HL-60/S4 treated with retinoic acid at 250 ng/mL for 4 days and 3 days (cell line): ENCODE data around the gene ARL6IP5.

Experiments
- in situ Hi-C: fragments of 300-500 bp; cut with MboI; formaldehyde crosslinking; loops from 2 replicates; pipeline ENCODE4 v1.7.0; 2022; ENCODE audit warnings: low sequenced_read_pairs

The ARL6IP5 gene

GRCh38 chr3:69116162-69116561 lies 31.4 kb downstream of the ARL6IP5 start:
- in situ Hi-C loops, result no loop called here

- in situ Hi-C loops, result no loop called here
Observed at GRCh38 chr3:69116897-69117296, 32.2 kb downstream of the ARL6IP5 start.

- in situ Hi-C loops, result no loop called here
Observed at GRCh38 chr3:69118555-69118954, 33.8 kb downstream of the ARL6IP5 start.

- in situ Hi-C loops, result no loop called here
Observed at GRCh38 chr3:69119138-69119537, 34.4 kb downstream of the ARL6IP5 start.

GRCh38 chr3:69119681-69120080 lies 34.9 kb downstream of the ARL6IP5 start:
- in situ Hi-C loops, result no loop called here

- in situ Hi-C loops, result no loop called here
Observed at GRCh38 chr3:69120879-69121464, 36.2 kb downstream of the ARL6IP5 start.

- in situ Hi-C loops, result no loop called here
Observed at GRCh38 chr3:69121513-69121912, 36.8 kb downstream of the ARL6IP5 start.

GRCh38 chr3:69121950-69122349 lies 37.2 kb downstream of the ARL6IP5 start:
- in situ Hi-C loops, result no loop called here

- in situ Hi-C loops, result no loop called here
Observed at GRCh38 chr3:69122403-69122802, 37.7 kb downstream of the ARL6IP5 start, which contains the start of gene LMOD3. Gene LMOD3, minus strand, starts transcription at chr3:69122595. Its CDS starts 209 bp downstream, at chr3:69122386.

GRCh38 chr3:69126216-69126615 lies 41.5 kb downstream of the ARL6IP5 start:
- in situ Hi-C loops, result no loop called here

GRCh38 chr3:69126999-69127398 lies 42.3 kb downstream of the ARL6IP5 start:
- in situ Hi-C loops, result no loop called here

GRCh38 chr3:69128509-69128908 lies 43.8 kb downstream of the ARL6IP5 start:
- in situ Hi-C loops, result no loop called here

- in situ Hi-C loops, result no loop called here
Observed at GRCh38 chr3:69129531-69129930, 44.8 kb downstream of the ARL6IP5 start.

- in situ Hi-C loops, result no loop called here
Observed at GRCh38 chr3:69130689-69131088, 46.0 kb downstream of the ARL6IP5 start.

- in situ Hi-C loops, result no loop called here
Observed at GRCh38 chr3:69137005-69137404, 52.3 kb downstream of the ARL6IP5 start.

GRCh38 chr3:69137412-69137811 lies 52.7 kb downstream of the ARL6IP5 start:
- in situ Hi-C loops, result no loop called here

GRCh38 chr3:69141313-69141712 lies 56.6 kb downstream of the ARL6IP5 start:
- in situ Hi-C loops, result no loop called here

GRCh38 chr3:69142090-69142489 lies 57.4 kb downstream of the ARL6IP5 start:
- in situ Hi-C loops, result no loop called here

- in situ Hi-C loops, result no loop called here
Observed at GRCh38 chr3:69142797-69143454, 58.2 kb downstream of the ARL6IP5 start.

GRCh38 chr3:69143612-69144011 lies 58.9 kb downstream of the ARL6IP5 start:
- in situ Hi-C loops, result no loop called here

- in situ Hi-C loops, result no loop called here
Observed at GRCh38 chr3:69144631-69145245, 60.0 kb downstream of the ARL6IP5 start.

- in situ Hi-C loops, result no loop called here
Observed at GRCh38 chr3:69145688-69146087, 61.0 kb downstream of the ARL6IP5 start.
